HG02610 (cell line): ENCODE data around the gene CCNQ.
"Not testable (repeated sequence)": the region's sequence is repeated elsewhere in the genome, so short reads cannot be mapped to it uniquely, and the experiment has no call there.

ENCODE experiments used
- ATAC-seq: cut with Tn5 transposase; IDR thresholded peaks from one replicate; pipeline ENCODE4 v1.9.1; 2021; ENCODE audit warnings: mild to moderate bottlenecking, moderate library complexity; ENCODE audit not compliant: unreplicated experiment

The CCNQ gene

DNA sequence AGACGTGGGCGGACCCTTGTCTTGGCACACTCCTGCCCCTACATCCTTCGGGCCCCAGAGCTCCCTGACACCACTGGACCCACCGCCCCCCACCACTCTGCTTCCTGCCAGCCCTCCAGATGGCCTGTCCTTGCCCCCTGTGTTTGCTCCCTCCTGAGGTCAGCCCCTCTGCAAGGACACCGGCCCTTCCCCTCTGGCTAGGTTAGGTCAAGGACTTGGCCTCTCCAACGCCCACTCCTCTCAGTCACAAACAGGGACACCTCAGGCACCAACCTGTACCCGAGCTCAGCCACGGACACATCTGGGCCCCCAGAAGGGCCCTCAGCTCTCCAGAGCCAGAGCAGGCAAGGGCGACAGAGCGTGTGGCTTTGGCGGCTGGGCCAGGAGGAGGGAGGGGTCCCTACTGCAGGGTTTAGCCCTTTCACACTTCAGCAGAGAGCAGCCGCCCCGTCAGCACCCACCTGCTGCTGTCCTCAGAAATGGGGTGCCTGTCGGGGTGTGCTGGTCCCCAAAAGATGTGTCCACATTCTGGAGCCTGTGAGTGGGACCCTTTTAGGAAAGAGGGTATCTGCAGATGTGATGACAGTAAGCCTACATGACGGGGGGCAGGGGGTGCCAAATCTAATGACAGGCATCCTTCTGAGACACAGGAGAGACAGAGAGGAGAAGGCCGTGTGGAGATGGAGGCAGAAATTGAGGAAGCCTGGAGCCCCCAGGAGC lies 24.5 kb upstream of the CCNQ start:
- no peak for ATAC-seq

DNA sequence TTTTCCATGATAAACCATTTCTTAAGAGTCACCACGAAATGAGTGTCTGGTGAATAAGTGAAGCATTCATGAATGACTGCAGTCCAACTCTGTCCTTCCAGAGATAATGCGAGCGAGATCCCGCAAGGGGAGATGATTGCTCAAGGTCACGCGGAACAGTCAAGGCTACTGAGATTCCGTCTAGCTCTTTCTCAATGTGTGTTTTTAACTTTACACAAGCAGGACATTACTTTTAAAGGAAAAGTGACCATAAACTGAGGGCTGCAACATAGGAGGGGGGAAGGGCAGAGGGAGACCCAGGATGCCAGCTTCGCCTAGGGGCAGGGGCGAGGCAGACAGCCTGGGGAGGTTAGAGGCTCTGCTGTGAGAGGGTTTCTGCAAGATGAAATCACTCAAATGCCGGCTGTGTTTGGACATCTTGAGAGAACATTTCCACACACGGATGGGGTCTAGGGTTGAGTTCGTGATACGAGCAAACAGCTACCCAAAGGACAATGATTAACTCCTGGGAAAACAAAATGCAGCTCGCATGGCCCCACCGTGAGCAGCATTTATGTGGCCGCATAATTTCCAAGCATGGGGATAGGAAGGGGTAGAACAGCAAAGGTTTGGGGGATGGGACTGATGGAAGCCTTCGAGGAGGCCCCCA lies 23.8 kb upstream of the CCNQ start:
- ATAC-seq = no peak

DNA sequence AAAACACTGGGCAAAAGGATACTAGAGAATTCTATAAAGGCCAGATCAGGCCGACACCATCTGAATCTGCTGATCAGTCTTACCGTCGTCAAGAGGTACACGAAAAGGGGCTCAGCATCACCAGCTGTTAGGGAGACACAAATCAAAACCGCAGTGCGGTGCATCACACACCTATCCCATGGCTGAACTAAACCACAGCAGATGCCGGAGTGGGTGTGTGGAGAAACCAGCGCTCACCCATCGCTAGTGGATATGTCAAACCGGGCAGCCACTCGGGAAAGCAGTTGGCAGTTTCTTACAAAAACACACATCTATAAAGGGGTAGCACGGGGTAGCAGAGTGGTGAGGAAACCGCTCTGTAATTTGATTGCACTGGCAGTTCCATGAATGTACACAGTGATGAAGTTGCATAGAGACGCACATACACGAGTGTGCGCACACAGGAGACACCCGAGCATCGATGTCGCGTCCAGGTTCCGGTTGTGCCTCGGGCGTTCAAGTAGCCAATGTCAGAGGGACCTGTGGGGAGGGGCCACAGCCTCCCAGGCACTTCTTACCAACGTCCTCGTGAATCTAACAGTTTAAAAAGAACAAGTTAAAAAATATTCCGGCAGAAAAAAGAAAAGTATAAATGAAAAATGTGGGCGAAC lies 23.1 kb upstream of the CCNQ start:
- no peak for ATAC-seq

DNA sequence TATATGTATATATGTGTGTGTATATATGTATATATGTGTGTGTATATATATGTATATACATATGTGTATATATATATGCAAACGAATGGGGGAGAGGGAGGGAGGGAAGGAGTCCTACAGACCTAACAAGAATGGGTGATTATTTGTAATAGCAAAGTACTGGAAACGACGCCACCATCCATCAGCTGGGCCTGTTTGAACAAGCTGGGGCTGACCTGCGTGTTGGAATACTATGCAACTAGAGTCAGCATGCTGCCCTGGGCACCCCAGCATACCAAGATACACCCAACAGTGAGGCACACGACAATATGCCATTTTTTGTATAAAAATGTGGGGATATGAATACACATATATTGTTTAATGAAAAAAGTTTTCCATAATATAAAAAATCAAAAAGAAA lies 21.6 kb upstream of the CCNQ start:
- no peak for ATAC-seq

DNA sequence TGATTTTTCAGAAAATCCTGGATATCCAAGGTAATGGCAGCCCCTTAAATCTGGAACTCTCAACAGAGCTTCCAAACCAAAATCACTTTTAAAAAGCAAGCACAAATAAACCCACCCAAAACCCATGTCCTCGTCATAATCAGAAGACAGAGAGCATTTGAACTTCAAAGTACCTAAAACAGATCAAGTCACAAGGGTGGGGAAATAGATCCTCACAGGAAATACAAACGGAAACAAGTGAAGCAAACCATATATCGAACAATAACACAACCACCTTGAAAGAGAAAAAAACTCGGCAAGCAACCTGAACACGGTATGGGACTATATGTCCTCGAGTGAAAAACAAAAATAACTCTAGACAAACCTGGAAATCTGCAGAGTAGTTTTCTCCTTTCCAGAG lies 15.9 kb upstream of the CCNQ start:
- no peak for ATAC-seq

DNA sequence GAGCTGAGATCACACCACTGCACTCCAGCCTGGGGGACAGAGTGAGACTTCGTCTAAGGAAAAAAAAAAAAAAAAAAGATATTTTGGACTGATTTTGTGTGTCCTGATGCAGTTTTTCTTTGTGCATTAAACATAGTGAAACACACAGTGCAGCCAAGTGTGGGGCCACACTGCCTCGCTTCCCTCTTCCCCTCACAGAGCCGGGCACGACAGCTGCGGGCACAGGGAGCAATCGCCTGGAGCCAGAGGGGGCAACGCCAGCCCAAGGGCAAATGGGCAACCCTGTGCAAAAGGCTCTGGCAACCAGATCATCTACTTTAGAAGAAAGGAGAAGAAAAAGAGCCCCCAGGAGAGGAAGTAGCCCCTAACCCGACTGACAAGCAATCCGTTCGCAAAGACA lies 13.5 kb upstream of the CCNQ start:
- no peak for ATAC-seq

DNA sequence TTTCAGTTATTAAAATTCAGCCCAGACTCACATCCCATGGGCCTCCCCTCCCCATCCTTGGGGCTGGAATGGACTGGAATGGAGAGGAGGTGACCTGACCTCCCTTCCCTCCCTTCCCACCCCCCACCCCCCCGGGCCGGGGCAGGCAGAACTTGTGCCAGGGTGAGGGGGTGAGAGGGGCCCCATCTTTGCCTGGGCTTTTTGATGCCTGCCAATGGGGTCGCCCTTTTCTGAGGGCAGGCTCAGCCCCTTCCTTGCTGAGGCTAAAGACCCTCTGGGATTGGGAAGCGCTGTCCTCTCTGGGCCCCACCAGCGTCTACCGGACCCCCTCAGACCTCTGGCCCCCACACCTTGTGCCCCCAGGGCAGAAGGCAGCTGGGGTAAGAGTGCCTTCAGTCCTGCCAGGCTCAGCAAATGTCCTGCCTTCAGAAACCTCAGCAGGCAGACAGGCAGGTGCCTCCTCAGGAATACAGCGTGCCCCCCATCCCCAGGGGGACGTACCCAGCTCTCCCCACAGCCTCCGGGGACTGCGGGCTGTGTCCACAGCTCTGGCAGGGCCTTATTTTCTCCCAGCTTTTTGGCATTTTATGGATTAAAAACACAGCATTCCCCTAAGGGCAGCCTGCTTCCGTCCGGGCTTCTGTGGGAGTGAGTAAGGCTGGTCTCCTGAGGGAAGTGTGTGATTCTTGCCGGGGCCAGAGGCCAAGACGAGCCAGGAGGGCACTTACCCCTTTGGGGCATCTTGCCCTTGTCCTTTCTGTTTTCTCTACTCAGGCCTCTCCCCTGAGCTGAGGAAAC lies 12.6 kb upstream of the CCNQ start:
- no peak for ATAC-seq

DNA sequence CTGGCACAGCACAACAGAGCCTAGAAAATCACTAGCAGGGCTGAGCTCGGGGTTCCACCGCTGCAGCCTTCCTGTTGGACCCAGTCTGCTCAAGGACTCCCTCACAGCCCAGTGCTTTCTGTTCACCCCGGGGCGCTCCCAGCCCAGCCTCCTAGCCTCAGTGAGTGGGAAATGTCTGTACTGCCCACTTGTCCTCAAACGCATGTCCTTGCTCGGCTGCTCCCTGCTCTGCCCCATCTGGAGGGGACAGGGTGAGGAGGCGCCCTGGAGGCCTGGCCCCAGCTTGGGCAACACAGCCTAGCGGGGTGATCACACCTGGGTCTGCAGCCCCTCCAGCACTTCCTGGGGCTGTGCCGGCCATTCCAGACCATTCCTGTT lies 11.9 kb upstream of the CCNQ start:
- ATAC-seq = no peak

DNA sequence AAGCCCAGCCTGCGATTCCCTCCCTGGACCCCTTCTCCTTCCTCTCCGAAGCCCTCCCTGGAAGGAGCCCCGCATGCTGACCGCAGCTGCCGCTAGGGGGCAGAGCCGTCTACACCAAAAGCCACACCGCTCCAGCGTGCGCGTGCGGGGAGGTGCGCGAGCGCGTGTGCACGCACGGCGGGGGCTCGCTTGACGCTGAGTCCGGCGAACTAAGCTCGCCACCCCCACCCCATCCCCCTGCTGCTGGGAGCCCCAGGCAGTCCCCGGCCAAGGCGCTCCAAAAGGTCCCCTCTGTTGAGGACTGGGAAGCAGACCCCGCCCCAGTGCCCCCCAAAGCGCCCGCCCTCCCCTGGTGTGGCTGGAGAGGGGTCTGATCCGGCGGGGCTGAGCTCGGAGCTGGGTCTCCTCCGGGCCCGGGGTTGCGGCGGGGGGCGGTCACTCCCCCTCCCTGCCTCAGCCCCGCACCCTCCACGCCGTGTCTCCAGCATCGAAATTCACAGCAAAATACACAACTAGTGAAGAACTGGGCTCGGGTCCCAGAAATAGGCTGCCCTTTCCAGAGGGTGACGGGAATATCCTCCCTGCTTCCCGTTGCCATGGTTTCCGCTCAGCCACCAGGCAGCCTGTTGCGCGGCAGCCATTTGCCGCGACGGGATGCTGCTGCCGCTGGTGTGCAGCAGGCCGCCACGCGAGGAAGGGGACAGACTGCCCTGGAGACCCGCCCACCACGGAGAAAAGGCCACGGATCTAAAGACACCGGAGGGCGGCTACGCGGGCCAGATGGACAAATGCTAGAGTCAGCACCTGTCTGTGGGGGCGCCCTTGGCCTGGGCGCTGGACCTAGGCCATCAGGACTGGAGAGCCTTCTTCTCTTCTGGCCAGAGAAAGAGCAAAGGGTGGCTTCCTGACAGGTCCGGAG lies 11.2 kb upstream of the CCNQ start:
- peak; percentile 66 for ATAC-seq

DNA sequence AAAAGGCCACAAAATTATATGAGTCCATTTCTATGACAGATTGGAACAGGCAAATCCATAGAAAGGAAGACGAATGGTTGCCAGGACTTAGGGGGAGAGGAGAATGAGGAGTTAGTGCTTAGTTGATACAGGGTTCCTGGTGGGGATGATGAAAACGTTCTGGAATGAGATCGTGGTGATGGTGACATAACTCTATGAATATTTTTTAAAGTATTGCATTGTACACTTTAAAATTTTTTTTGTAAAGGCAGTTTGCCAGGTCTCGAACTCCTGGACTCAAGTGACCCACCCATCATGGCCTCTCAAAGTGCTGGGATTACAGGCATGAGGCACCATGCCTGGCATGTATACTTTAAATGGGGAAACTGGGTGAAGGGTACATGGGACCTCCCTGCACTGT lies 9.9 kb upstream of the CCNQ start:
- ATAC-seq = no peak

DNA sequence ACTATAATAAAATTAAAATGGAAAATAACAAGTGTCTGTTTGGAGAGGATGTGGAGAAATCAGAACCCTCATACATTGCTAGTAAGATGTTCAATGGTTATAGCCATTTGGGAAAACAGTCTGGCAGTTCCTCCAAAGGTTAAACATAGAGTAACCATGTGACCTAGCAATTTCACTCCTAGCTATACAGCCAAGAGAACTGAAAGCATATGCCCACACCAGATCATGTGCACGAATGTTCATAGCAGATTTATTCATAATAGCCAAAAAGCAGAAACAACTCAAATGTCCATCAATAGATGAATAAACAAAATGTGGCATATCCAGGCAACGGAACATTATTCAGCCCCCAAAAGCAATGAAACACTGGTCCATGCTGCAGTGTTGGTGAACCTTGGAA lies 9.4 kb upstream of the CCNQ start:
- ATAC-seq = no peak

DNA sequence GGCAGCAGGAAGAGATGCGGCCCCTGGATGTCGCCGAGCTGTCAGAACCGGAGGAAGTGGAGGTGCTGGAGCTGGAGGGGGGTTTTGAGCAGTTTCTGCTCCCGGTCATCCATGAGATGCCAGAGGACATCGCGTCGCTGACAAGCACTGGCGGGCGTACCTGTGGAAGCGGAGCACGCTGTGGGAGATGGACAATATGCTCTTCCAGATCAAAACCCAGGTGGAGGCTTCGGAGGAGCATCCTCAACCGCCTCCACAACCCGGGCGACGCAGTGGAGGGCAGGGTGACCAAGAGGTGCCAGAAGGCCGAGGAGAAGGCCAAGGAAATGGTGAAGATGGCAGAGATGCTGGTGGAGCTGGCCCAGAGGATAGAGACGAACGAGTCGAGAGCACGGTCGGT lies 7.6 kb upstream of the CCNQ start:
- ATAC-seq = no peak

DNA sequence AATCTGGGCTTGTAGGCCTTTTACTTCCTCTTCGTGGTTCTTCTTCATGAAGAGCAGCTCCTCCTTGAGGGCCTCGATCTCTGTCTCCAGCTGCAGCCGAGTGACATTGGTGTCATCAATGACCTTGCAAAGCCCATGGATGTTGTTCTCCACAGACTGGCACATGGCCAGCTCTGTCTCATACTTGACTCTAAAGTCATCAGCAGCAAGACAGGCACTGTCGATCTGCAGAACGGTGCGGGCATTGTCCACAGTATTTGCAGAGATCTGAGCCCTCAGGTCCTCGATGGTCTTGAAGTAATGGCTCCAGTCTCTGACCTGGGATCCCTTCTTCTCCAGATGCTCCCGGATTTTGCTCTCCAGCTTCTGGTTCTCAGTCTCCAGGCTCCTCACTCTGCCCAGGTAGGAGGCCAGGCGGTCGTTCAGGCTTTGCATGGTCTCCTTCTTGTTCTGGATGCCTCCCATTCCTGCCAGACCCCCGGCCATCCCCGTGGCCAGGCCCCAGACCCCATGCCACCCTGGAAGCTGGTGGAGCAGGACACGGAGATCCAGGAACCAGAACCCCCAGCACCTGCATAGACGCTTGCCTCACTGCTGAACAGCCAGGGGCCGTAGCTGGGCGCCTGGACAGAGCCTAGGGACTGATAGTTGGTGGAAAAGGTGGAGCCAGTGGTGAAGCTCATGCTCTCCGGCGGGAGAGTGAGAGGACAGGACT lies 5.9 kb upstream of the CCNQ start:
- ATAC-seq = not testable (repeated sequence)

DNA sequence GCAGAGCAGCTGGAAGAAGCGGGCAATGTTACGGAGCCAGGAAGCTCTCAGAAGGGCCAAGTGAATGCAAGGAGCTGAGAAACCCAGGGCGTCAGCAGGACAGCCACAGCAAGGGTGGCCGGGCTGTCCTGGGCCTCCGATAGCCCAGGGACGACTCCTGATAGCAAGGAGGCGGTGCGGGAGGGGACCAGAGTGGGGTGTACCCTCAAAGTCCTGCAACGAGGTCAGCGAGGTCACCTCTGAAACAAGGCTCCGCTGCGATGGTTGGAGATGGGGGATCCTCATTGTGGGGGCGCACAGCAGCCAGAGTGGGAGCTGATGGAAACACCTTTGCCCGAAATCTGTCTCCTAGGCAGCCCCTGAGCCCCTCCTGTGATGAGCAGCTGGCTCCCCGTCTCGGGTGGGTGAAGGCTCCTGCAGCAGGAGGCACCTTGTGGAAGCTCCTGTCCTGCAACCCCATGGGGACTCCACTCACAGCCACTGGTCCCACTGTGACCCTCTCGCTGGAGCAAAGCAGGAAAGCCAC lies 4.3 kb upstream of the CCNQ start:
- no peak for ATAC-seq

DNA sequence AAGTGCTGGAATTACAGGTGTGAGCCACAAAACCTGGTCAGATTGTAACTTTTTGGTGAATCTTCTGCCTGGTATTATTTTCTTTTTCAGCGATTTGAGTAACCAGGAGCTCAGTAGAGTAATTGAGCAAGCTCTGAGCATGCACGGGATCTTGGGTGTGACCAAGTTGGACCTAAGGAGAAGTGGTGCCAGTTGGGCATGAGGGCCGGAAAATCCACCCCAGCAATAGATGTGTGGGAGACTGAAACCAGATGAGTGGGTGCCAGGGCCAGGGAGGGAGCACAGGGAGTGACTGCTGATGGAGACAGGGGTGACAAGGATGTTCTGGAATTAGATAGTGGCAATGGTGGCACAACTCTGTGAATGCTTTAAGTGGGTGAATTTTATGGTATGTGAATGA lies 3.7 kb upstream of the CCNQ start:
- ATAC-seq = no peak

DNA sequence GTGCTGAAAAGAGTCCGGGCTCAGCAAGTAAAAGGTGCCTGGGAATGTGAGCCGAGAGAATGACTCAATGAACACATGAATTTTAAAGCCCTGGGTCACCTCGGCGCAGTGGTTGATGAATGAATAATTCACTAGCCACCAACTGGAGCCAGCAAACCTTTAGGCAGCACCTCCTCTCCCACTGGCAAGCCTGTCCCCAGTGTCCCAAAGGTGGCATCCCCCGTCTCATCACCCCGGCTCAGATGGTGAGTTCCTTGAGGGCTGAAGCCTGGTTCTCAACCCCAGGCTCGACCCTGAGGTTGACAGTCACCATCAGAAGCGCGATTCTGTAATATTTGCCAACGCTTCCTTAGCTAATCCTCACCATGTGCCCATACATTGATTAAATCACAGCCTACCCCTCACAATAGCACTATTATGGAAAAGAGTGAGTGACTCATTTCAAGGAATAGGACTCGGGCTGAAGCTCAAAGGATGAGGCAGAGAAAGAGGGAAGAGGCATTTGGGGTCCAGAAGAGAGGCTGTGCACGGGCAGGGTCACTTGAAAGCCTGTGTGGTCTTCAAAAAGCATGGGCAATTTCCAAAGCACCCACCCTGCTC lies 2.7 kb upstream of the CCNQ start:
- ATAC-seq = no peak

DNA sequence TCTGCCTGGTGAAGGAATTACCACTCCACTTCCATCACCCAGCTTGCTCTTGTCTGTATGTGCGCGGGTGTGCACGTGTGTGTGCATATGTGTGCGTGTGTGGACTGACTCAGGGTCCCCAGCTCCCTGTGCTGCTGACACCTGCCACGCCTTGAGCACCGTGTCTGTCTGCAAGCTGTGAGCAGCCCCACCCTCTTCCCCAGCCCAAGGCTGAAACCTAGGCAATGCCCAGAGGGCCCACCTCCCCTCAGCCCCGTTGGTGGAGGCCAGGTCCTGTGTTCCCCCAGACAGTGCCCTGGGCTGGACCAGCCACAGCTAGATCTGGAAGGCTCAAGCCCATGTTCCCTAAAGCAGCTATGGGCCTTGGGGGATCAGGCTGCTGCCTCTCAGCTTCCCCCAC lies 2.0 kb upstream of the CCNQ start:
- ATAC-seq = no peak

DNA sequence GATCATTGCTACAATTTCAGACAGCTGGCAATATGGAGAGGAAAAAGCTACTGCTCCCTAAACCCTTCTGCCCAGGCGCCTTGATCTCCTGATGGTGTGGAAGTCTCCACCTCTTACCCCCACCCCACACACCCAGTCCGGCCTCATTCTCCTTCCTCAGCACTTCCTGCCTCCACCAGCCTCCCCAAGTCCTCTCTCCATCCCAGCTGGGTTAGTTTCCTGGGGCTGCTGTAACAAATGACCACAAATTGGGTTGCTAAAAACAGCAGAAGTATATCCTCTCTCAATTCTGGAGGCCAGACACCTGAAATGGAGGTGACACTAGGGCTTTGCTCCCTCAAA lies 1.1 kb upstream of the CCNQ start:
- ATAC-seq = no peak
